Vagina (tissue), 2 donors: Measurements from ENCODE around the gene HAUS6. TPM values are rescaled to one million over a fixed set of nuclear protein-coding genes. Genes with fewer than 3 reads are reported as not detected.

ENCODE experiments used
- DNase-seq, 2 donors: peaks; one replicate each; pipeline ENCODE4 v3.0.0-alpha.2; 2017; ENCODE audit errors: extremely low spot score in 2 of 2
- H3K27ac ChIP-seq: fragments of 200-600 bp; sonication (generic); one replicate; pipeline ENCODE4 v1.5.1; 2019
- H3K27me3 ChIP-seq: fragments of 200-600 bp; sonication (generic); one replicate; pipeline ENCODE4 v1.5.1; 2019
- H3K36me3 ChIP-seq, 2 donors: fragments of 200-600 bp; sonication (generic); one replicate each; pipeline ENCODE4 v1.5.1; 2017 to 2019
- H3K4me1 ChIP-seq: fragments of 200-600 bp; sonication (generic); one replicate; pipeline ENCODE4 v1.5.1; 2019
- H3K4me3 ChIP-seq, 2 donors: fragments of 200-600 bp; sonication (generic); 1 replicate in 1 of 2; 2 replicates in 1 of 2; pipeline ENCODE4 v1.5.1; 2016 to 2019
- H3K9me3 ChIP-seq: fragments of 200-600 bp; sonication (generic); one replicate; pipeline ENCODE4 v1.5.1; 2019
- POLR2A ChIP-seq, 2 donors: fragments of 450-650 bp; IDR thresholded peaks; one replicate each; pipeline ENCODE4 v1.6.1; 2017; ENCODE audit warnings: antibody characterized with exemption in 2 of 2, mild to moderate bottlenecking in 2 of 2, moderate library complexity in 2 of 2
- POLR2AphosphoS5 ChIP-seq, 2 donors: sonication (generic); formaldehyde crosslinking; IDR thresholded peaks; one replicate each; pipeline ENCODE4 v1.9.0; 2017; ENCODE audit warnings: antibody characterized with exemption in 2 of 2, mild to moderate bottlenecking in 2 of 2, low read depth in 1 of 2; ENCODE audit not compliant: insufficient read depth in 1 of 2
- intact Hi-C: fragments of 100-400 bp; cut with DNase I; formaldehyde crosslinking; loops from one replicate; pipeline ENCODE4 v1.15.1; 2023
- total RNA-seq: library from RNA; depleted of rRNA; stranded (reverse); fragments of >200 nt; gene quantifications from one replicate; pipeline ENCODE4 v1.2.3, GENCODE V29; 2016
- TF ChIP-seq, protein P1 (sequence below), 3 experiments: fragments of 450-650 bp in 2 of 3; fragments of 200-600 bp in 1 of 3; sonication (generic) in 1 of 3; IDR thresholded peaks; one replicate each; pipeline ENCODE4 v1.5.1; 2017 to 2019; ENCODE audit warnings: antibody characterized with exemption in 3 of 3, mild to moderate bottlenecking in 2 of 3, moderate library complexity in 2 of 3

The HAUS6 gene
- total RNA-seq, 1 donor from 2014 or later: 7.1 TPM

DNA sequence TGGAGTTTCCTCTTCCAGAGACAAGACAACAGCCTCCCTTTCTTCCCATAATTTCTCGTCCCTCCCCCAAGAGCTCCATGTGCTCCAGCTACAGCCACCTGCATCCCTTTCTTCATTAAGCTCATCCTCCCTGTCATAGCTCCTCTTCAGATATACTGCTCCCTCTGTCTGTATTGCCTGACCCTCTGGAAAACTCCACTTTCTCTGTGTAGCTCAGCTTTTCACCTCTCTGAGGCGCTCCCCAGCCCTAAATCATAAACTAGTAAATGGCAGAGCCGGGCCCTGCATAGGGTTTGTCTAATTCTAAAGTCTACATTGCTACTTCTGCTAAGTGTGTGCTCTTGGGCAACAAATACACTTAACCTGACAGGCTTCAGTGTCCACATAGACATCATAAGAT lies 33.4 kb upstream of the HAUS6 start:
- DNase-seq: no peak
- no peaks in the 10 kb centered on the region for H3K4me1 ChIP-seq
- no peak overlapping the region for H3K27ac ChIP-seq
- no peak for TF ChIP-seq POLR2AphosphoS5 (IDR thresholded peaks at IDR 0.05; ENCODE audit: insufficient read depth in 1 of 2, low read depth in 1 of 2)
- TF ChIP-seq POLR2A (IDR thresholded peaks at IDR 0.05): no peak
- TF ChIP-seq, protein P1, sequence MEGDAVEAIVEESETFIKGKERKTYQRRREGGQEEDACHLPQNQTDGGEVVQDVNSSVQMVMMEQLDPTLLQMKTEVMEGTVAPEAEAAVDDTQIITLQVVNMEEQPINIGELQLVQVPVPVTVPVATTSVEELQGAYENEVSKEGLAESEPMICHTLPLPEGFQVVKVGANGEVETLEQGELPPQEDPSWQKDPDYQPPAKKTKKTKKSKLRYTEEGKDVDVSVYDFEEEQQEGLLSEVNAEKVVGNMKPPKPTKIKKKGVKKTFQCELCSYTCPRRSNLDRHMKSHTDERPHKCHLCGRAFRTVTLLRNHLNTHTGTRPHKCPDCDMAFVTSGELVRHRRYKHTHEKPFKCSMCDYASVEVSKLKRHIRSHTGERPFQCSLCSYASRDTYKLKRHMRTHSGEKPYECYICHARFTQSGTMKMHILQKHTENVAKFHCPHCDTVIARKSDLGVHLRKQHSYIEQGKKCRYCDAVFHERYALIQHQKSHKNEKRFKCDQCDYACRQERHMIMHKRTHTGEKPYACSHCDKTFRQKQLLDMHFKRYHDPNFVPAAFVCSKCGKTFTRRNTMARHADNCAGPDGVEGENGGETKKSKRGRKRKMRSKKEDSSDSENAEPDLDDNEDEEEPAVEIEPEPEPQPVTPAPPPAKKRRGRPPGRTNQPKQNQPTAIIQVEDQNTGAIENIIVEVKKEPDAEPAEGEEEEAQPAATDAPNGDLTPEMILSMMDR (IDR thresholded peaks at IDR 0.05): no peak
- no peak overlapping the region for H3K4me3 ChIP-seq
- intact Hi-C loops: no loop called here
- H3K27me3 ChIP-seq: no peaks in the 10 kb centered on the region
- H3K9me3 ChIP-seq: no peaks in the 10 kb centered on the region
- H3K36me3 ChIP-seq: no peaks in the 10 kb centered on the region

DNA sequence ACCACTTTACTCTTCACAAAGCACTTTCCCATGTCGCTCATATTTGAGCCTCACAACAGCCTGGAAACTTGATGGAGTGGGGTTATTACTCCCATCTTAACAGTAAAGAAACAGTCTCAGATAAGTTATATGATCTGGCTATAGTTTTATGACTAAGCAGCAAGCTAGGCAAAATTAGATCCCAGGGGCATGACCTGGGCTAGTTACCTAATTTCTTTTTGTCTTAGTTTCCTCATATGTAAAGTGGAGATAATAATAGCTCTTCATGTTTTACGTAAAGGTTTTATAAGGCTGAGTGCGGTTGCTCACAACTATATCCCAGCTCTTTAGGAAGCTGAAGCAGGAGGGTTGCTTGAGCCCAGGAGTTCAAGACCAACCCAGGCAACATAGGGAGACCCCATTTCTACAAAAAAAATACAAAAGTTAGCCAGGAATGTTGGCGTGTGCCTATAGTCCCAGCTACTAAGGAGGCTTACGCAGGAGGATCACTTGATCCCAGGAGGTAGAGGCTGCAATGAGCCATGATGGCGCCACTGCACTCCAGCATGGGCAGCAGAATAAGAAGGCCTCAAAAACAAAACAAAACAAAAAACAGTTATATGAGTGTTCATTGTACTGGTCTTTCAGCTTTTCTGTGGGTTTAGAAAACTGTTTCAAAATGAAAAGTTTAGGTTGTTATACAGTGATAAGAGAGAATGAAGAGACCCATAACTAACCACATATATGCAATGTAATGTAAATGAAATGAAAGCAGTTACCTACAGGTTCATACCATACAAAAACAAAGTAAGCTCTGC lies 31.0 kb upstream of the HAUS6 start:
- no peak for DNase-seq
- Histone ChIP-seq H3K4me1 (peaks cover 14% of the 10 kb centered on the region), H3K4me3 (no peak overlapping the region), H3K27ac (no peak overlapping the region), H3K27me3 (no peaks in the 10 kb centered on the region), H3K36me3 (no peaks in the 10 kb centered on the region), H3K9me3 (no peaks in the 10 kb centered on the region)
- intact Hi-C loops: no loop called here
- TF ChIP-seq, protein P1 (IDR thresholded peaks at IDR 0.05): no peak
- TF ChIP-seq POLR2AphosphoS5 (IDR thresholded peaks at IDR 0.05; ENCODE audit: insufficient read depth in 1 of 2, low read depth in 1 of 2): no peak
- no peak for TF ChIP-seq POLR2A (IDR thresholded peaks at IDR 0.05)

GRCh38 chr9:19130436-19130835 lies 27.7 kb upstream of the HAUS6 start:
- Histone ChIP-seq H3K27me3 (no peaks in the 10 kb centered on the region), H3K9me3 (no peaks in the 10 kb centered on the region), H3K4me3 (no peak overlapping the region), H3K4me1 (peaks cover 28% of the 10 kb centered on the region), H3K27ac (peak overlapping the region; percentile 98), H3K36me3 (peaks cover 0 to 6% of the 10 kb centered on the region in 2 donors)
- TF ChIP-seq, protein P1 (IDR thresholded peaks at IDR 0.05): no peak
- TF ChIP-seq POLR2A (IDR thresholded peaks at IDR 0.05) (no peak), POLR2AphosphoS5 (IDR thresholded peaks at IDR 0.05; ENCODE audit: insufficient read depth in 1 of 2, low read depth in 1 of 2) (no peak)
- intact Hi-C loops: no loop called here
- no peak for DNase-seq

DNA sequence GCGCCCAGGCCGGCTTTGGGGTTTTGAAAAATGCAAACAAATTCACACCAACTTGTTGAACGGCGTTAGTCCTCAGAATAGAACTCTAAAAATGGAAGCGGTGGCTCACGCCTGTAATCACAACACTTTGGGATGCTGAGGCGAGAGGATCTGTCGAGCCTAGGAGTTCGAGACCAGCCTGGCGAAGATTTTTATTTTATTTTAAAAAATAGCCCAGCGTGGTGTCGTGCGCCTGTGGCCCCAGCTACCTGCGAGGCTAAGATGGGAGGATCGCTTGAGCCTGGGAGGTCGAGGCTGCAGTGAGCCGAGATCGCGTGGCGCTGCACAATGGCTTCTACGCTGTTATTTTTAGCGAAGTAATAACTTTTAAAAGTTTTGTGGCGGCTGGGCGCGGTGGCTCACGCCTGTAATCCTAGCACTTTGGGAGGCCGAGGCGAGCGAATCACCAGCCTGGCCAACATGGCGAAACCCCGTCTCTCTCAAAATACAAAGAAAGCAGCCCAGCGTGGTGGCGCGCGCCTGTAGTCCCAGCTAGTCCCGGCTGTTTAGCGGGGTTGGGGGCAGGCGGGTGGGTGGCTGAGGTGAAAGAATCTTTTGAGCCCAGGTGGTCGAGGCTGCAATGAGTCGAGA lies 25.3 kb upstream of the HAUS6 start:
- DNase-seq: no peak
- intact Hi-C loops: loop anchor here (5.0 kb wide), 1 partner anchor 34 kb away; no protein-coding TSS in a partner anchor
- Histone ChIP-seq H3K27ac (peak overlapping the region; percentile 98), H3K9me3 (no peaks in the 10 kb centered on the region), H3K36me3 (peaks cover 0 to 21% of the 10 kb centered on the region in 2 donors), H3K4me1 (peaks cover 51% of the 10 kb centered on the region), H3K4me3 (peak overlapping the region; percentile 62 to 89), H3K27me3 (no peaks in the 10 kb centered on the region)
- TF ChIP-seq, protein P1 (IDR thresholded peaks at IDR 0.05): no peak
- TF ChIP-seq POLR2AphosphoS5 (IDR thresholded peaks at IDR 0.05; ENCODE audit: insufficient read depth in 1 of 2, low read depth in 1 of 2) (no peak), POLR2A (IDR thresholded peaks at IDR 0.05) (no peak)

GRCh38 chr9:19124430-19124793 lies 21.7 kb upstream of the HAUS6 start:
- Histone ChIP-seq H3K36me3 (peaks cover 0 to 48% of the 10 kb centered on the region in 2 donors), H3K27ac (peak overlapping the region; percentile 98), H3K4me1 (peaks cover 65% of the 10 kb centered on the region), H3K27me3 (no peaks in the 10 kb centered on the region), H3K4me3 (peak overlapping the region; percentile 2 to 89), H3K9me3 (no peaks in the 10 kb centered on the region)
- TF ChIP-seq, protein P1 (IDR thresholded peaks at IDR 0.05): no peak
- TF ChIP-seq POLR2AphosphoS5 (IDR thresholded peaks at IDR 0.05; ENCODE audit: insufficient read depth in 1 of 2, low read depth in 1 of 2) (no peak), POLR2A (IDR thresholded peaks at IDR 0.05) (no peak)
- no peak for DNase-seq
- intact Hi-C loops: no loop called here
